NCI-H1105 treated with DMSO at 0.1 percent for 48 hours (cell line): ENCODE data around the gene PARD3.
A peak's percentile ranks its signal among the peaks of the same experiment; 100 is the strongest.

Experiments
- DNase-seq: peaks from one replicate; lab custom pipeline; 2025; lab: John Stamatoyannopoulos, UW

PARD3 gene

GRCh38 chr10:34824870-34825269 is 9.8 kb upstream of the PARD3 start:
- DNase-seq: no peak

- DNase-seq: no peak
Observed at GRCh38 chr10:34821587-34822585, 6.8 kb upstream of the PARD3 start.

- DNase-seq: no peak
Observed at GRCh38 chr10:34817586-34817985, 2.5 kb upstream of the PARD3 start.

- no peak for DNase-seq
Observed at GRCh38 chr10:34817054-34817453, 2.0 kb upstream of the PARD3 start.

- peak; percentile 46 for DNase-seq
Observed at GRCh38 chr10:34816501-34817002, 1.5 kb upstream of the PARD3 start.

GRCh38 chr10:34816085-34816496 is 995 bp upstream of the PARD3 start:
- no peak for DNase-seq

- DNase-seq: no peak
Observed at GRCh38 chr10:34814913-34815184, 247 bp downstream of the PARD3 start.

GRCh38 chr10:34814223-34814912 is 728 bp downstream of the PARD3 start:
- DNase-seq: peak; percentile 13

GRCh38 chr10:34813626-34814222 is 1.4 kb downstream of the PARD3 start:
- no peak for DNase-seq

GRCh38 chr10:34812771-34813170 is 2.3 kb downstream of the PARD3 start:
- no peak for DNase-seq

- no peak for DNase-seq
Observed at GRCh38 chr10:34811968-34812514, 3.1 kb downstream of the PARD3 start.

GRCh38 chr10:34811126-34811967 is 3.7 kb downstream of the PARD3 start:
- no peak for DNase-seq

- no peak for DNase-seq
Observed at GRCh38 chr10:34809796-34810195, 5.3 kb downstream of the PARD3 start.

GRCh38 chr10:34808801-34809745 is 6.0 kb downstream of the PARD3 start:
- DNase-seq: peak; percentile 85

GRCh38 chr10:34808336-34808735 is 6.8 kb downstream of the PARD3 start:
- no peak for DNase-seq

GRCh38 chr10:34804306-34804705 is 10.8 kb downstream of the PARD3 start:
- DNase-seq: no peak

GRCh38 chr10:34802692-34803091 is 12.4 kb downstream of the PARD3 start:
- DNase-seq: no peak

GRCh38 chr10:34801097-34801733 is 13.9 kb downstream of the PARD3 start:
- no peak for DNase-seq

- DNase-seq: no peak
Observed at GRCh38 chr10:34800624-34801023, 14.5 kb downstream of the PARD3 start.

- DNase-seq: no peak
Observed at GRCh38 chr10:34798654-34799053, 16.4 kb downstream of the PARD3 start.
